Gastrocnemius medialis (tissue), 4 donors: ENCODE measurements around the gene DDA1.

Source experiments
- POLR2A ChIP-seq, 2 donors: fragments of 450-650 bp; IDR thresholded peaks; one replicate each; pipeline ENCODE4 v1.6.1; 2017; ENCODE audit warnings: antibody characterized with exemption in 2 of 2, mild to moderate bottlenecking in 2 of 2, moderate library complexity in 2 of 2
- TF ChIP-seq, protein P1 (sequence below), 5 experiments: fragments of 450-650 bp in 3 of 5; fragments of 200-600 bp in 2 of 5; sonication (generic) in 2 of 5; IDR thresholded peaks in 4 of 5; conservative IDR thresholded peaks in 1 of 5; 1 replicate in 4 of 5; 2 replicates in 1 of 5; pipeline ENCODE4 v1.5.1; 2016 to 2019; ENCODE audit warnings: antibody characterized with exemption in 5 of 5, mild to moderate bottlenecking in 3 of 5, moderate library complexity in 3 of 5

DNA sequence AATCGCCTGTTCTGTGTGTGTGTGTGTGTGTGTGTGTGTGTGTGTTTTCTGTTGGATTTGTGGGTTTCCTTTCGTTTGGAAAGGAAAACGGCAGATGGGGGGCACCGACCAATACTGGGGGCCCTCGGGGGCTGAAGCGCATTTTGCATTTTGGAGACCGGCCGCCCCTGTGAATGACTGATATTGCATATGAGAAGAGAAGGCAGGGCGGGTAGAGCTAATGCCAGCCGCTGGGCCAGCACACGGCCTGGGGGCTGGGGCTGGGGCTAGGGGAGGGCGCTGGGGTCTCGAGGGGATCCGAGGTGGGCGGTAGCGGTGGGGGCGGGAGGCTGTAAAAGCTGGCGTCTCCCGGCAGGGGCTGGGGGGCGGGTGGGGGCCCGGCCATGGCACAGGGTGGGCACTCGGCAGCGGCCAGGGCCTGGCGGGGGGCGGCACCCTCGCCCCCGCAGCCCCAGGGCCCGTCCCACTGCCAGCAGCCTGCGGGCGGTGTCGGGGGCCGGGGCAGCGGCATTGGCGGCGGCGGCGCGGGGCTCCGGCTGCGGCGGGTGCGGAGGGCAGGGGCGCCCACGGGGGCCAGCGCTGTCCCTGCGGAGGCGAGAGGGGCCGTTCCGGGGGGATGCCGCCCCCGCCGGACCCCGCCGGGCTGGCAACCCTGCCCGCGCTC, 14.1 kb downstream of the DDA1 start:
- no peak for TF ChIP-seq POLR2A (IDR thresholded peaks at IDR 0.05)
- TF ChIP-seq, protein P1, sequence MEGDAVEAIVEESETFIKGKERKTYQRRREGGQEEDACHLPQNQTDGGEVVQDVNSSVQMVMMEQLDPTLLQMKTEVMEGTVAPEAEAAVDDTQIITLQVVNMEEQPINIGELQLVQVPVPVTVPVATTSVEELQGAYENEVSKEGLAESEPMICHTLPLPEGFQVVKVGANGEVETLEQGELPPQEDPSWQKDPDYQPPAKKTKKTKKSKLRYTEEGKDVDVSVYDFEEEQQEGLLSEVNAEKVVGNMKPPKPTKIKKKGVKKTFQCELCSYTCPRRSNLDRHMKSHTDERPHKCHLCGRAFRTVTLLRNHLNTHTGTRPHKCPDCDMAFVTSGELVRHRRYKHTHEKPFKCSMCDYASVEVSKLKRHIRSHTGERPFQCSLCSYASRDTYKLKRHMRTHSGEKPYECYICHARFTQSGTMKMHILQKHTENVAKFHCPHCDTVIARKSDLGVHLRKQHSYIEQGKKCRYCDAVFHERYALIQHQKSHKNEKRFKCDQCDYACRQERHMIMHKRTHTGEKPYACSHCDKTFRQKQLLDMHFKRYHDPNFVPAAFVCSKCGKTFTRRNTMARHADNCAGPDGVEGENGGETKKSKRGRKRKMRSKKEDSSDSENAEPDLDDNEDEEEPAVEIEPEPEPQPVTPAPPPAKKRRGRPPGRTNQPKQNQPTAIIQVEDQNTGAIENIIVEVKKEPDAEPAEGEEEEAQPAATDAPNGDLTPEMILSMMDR (IDR thresholded peaks at IDR 0.05 in 4 of 5, conservative IDR thresholded peaks at IDR 0.05 in 1 of 5) = no peak
